ENCODE data around the gene CACNA2D3.

CACNA2D3 gene

GRCh38 chr3:54999159-54999558 is 876.8 kb downstream of the CACNA2D3 start:
- no peak for DNase-seq

- DNase-seq, result no peak
Measured at GRCh38 chr3:54999811-55000210, 877.5 kb downstream of the CACNA2D3 start.

GRCh38 chr3:55000546-55000945 is 878.2 kb downstream of the CACNA2D3 start:
- peak; percentile 9 for DNase-seq

- DNase-seq, result no peak
Measured at GRCh38 chr3:55000953-55001352, 878.6 kb downstream of the CACNA2D3 start.

GRCh38 chr3:55002416-55002930 is 880.1 kb downstream of the CACNA2D3 start:
- DNase-seq, result no peak

- no peak for DNase-seq
Measured at GRCh38 chr3:55006244-55006676, 883.9 kb downstream of the CACNA2D3 start.

- DNase-seq, result no peak
Measured at GRCh38 chr3:55007971-55008370, 885.6 kb downstream of the CACNA2D3 start.

GRCh38 chr3:55009372-55009771 is 887.0 kb downstream of the CACNA2D3 start:
- no peak for DNase-seq

GRCh38 chr3:55012091-55012490 is 889.7 kb downstream of the CACNA2D3 start:
- no peak for DNase-seq

GRCh38 chr3:55013145-55013925 is 891.0 kb downstream of the CACNA2D3 start:
- DNase-seq, result no peak

- DNase-seq, result no peak
Measured at GRCh38 chr3:55014081-55014480, 891.7 kb downstream of the CACNA2D3 start.

GRCh38 chr3:55014906-55015305 is 892.6 kb downstream of the CACNA2D3 start:
- no peak for DNase-seq

GRCh38 chr3:55017876-55018275 is 895.5 kb downstream of the CACNA2D3 start:
- no peak for DNase-seq

- DNase-seq, result no peak
Measured at GRCh38 chr3:55030938-55031337, 908.6 kb downstream of the CACNA2D3 start.

- no peak for DNase-seq
Measured at GRCh38 chr3:55036883-55037577, 914.7 kb downstream of the CACNA2D3 start.

- DNase-seq, result no peak
Measured at GRCh38 chr3:55042591-55042990, 920.2 kb downstream of the CACNA2D3 start.

GRCh38 chr3:55044486-55044885 is 922.1 kb downstream of the CACNA2D3 start:
- DNase-seq, result no peak

- no peak for DNase-seq
Measured at GRCh38 chr3:55059027-55059629, 936.8 kb downstream of the CACNA2D3 start.

- DNase-seq, result no peak
Measured at GRCh38 chr3:55060896-55061719, 938.8 kb downstream of the CACNA2D3 start.

GRCh38 chr3:55061720-55062034 is 939.3 kb downstream of the CACNA2D3 start:
- no peak for DNase-seq

- no peak for DNase-seq
Measured at GRCh38 chr3:55064164-55064563, 941.8 kb downstream of the CACNA2D3 start.

- no peak for DNase-seq
Measured at GRCh38 chr3:55065331-55065730, 943.0 kb downstream of the CACNA2D3 start.

- no peak for DNase-seq
Measured at GRCh38 chr3:55066551-55067047, 944.2 kb downstream of the CACNA2D3 start.
